SJSA1 (cell line): ENCODE measurements around the gene ECI2. TPM values are rescaled to one million over a fixed set of nuclear protein-coding genes. Genes with fewer than 3 reads are reported as not detected.
"Not testable (repeated sequence)": the region's sequence is repeated elsewhere in the genome, so short reads cannot be mapped to it uniquely, and the experiment has no call there.

Experiments used
- DNase-seq, 2 experiments: peaks; one replicate each; pipeline ENCODE4 v3.0.0-alpha.2; 2015 to 2020; ENCODE audit warnings: low spot score in 2 of 2, low read depth in 1 of 2
- H3K27ac ChIP-seq: fragments of 250-450 bp; sonication (Bioruptor Pico); 2 replicates; pipeline ENCODE4 v1.5.1; 2020; ENCODE audit warnings: mild to moderate bottlenecking, moderate library complexity
- H3K27me3 ChIP-seq: fragments of 250-450 bp; sonication (Bioruptor Pico); replicated peaks from 2 replicates; pipeline ENCODE4 v1.5.1; 2020; ENCODE audit warnings: mild to moderate bottlenecking, moderate library complexity
- H3K36me3 ChIP-seq: fragments of 250-450 bp; sonication (Bioruptor Pico); 2 replicates; pipeline ENCODE4 v1.5.1; 2020; ENCODE audit warnings: mild to moderate bottlenecking
- H3K4me1 ChIP-seq: fragments of 250-450 bp; sonication (Bioruptor Pico); replicated peaks from 2 replicates; pipeline ENCODE4 v1.6.1; 2021; ENCODE audit warnings: mild to moderate bottlenecking
- H3K4me3 ChIP-seq: fragments of 250-450 bp; sonication (Bioruptor Pico); 2 replicates; pipeline ENCODE4 v1.5.1; 2020; ENCODE audit warnings: mild to moderate bottlenecking
- H3K9me3 ChIP-seq: fragments of 250-450 bp; sonication (Bioruptor Pico); replicated peaks from 2 replicates; pipeline ENCODE4 v1.5.1; 2020; ENCODE audit warnings: mild to moderate bottlenecking
- total RNA-seq: library from RNA; depleted of rRNA; stranded (reverse); fragments of >200 nt; shearing (Covaris generic); gene quantifications from 2 replicates; pipeline ENCODE4 v1.2.3, GENCODE V29; 2014

Gene ECI2
- total RNA-seq, 1 experiment from 2014 or later, result 91.6 TPM

DNA sequence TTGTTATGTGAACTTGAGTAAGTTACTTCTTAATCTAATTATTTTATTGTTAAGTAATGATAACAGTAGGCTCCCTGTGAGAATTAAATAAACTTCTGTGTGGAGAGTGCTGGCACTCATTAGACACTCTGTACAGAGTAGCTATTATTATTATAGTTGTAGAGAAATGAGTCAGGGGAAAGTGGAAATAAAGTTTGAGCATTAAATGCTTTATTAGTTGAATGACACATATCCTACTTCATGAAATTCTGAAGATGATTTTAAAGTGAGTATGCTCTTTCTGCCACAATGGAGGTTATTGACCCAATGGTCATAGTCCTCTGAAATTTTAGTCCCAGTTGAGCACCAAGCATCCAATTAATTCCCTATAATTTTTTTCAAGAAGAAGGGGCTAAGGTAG, 5.9 kb downstream of the ECI2 start:
- peaks cover 38% of the 10 kb centered on the region for H3K4me1 ChIP-seq
- DNase-seq, result no peak

GRCh38 chr6:4128748-4129147, 6.6 kb downstream of the ECI2 start:
- Histone ChIP-seq H3K4me1 (peaks cover 31% of the 10 kb centered on the region), H3K4me3 (no peak overlapping the region), H3K36me3 (peaks cover 72% of the 10 kb centered on the region), H3K9me3 (no peaks in the 10 kb centered on the region), H3K27me3 (no peaks in the 10 kb centered on the region), H3K27ac (no peak overlapping the region)
- DNase-seq, result no peak

More for the DNA sequence above, 5.9 kb downstream of the ECI2 start:
- Histone ChIP-seq H3K36me3 (peaks cover 65% of the 10 kb centered on the region), H3K27ac (no peak overlapping the region), H3K27me3 (no peaks in the 10 kb centered on the region), H3K4me3 (no peak overlapping the region), H3K9me3 (no peaks in the 10 kb centered on the region)

DNA sequence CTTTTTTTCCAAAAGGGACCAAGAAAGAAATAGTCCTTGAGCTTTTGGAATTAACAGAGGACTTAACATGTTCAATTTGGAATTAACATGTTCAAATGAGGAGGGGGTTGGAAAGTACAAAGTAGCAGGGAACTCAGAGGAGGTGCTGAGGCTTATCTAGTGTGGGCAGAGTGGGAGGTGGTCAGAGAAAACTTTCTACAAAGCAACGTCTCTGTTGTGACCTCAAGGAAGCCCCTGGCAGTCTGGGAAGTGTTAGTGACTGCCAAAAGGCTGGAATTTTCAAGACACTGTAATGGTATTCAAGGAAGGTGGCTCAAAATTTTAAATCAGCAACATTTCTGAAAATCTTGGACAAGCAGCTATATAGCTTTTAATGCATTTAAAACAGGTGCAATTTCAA, 7.3 kb downstream of the ECI2 start:
- DNase-seq, result no peak
- Histone ChIP-seq H3K36me3 (peaks cover 74% of the 10 kb centered on the region), H3K27ac (no peak overlapping the region)

DNA sequence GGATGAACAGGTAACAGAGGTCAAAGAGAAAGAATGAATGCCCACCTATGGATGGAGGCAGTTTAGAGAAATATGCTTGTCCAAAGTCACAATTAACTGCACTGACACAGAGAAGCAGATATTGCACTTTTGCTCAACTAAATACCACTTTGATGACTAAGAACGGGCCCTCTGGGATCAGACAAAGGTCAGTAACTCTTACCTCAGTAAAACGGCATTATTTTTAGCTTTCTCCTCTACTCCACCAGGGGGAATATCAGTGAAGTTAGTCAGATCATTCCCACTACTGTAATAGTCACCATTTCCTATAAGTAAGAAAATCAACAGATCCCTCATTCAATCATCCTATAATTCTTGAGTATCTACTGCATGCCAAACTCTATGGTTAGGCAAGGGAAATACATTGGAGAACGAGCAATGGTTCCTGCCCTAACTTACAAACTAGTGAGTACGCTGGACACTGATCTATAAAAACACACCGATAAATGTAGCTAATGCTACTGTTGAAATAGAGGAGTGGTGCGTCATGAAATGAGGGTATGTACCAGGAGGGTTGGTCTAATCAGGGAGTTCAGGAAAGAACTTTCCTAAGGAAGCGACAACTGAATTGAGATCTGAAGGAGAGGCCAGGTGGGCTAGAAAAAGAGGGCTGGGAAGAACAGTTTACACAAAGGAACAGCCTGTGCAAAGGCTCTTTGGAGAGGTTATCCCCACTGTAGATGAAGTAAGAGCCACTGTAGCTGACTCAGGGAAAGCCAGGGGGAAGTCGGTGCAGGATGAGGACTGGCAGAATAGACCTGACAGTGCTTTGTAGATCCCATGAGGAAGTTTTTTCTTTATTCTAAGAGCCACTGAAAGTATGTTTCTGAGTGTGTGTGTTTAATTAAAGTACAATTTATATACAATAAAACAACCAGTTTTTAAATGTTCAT, 9.2 kb downstream of the ECI2 start:
- H3K36me3 ChIP-seq, result peaks cover 74% of the 10 kb centered on the region
- H3K27ac ChIP-seq, result peak overlapping the region; percentile 68
- DNase-seq, result peak; percentile 66 to 78

More for the DNA sequence above, 7.3 kb downstream of the ECI2 start:
- Histone ChIP-seq H3K27me3 (no peaks in the 10 kb centered on the region), H3K4me1 (peaks cover 29% of the 10 kb centered on the region), H3K4me3 (no peak overlapping the region), H3K9me3 (no peaks in the 10 kb centered on the region)

DNA sequence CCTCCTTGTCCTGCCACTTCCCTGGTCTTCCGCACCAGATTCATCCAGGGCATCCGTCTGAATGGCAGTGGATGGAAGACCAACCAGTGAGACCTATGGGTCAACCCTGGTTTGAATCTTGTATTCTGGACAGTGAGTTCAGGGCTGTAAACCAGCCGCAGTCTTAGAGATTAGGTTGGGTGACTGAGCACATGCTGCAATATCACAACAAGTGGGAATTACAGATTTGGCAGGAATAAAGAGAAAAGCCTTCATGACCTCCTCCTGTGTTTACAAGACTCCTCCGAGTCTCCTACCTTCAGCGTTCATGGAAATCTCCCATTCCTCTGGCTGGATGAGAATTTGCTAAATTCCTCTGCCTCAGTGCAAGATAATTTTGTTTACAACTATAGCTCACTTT, 9.9 kb downstream of the ECI2 start:
- Histone ChIP-seq H3K36me3 (peaks cover 73% of the 10 kb centered on the region), H3K4me3 (no peak overlapping the region), H3K9me3 (no peaks in the 10 kb centered on the region), H3K27me3 (no peaks in the 10 kb centered on the region), H3K4me1 (peaks cover 29% of the 10 kb centered on the region), H3K27ac (peak overlapping the region; percentile 68)
- DNase-seq, result no peak

More for the DNA sequence above, 9.2 kb downstream of the ECI2 start:
- no peaks in the 10 kb centered on the region for H3K27me3 ChIP-seq
- H3K4me1 ChIP-seq, result peaks cover 29% of the 10 kb centered on the region
- H3K4me3 ChIP-seq, result no peak overlapping the region
- H3K9me3 ChIP-seq, result no peaks in the 10 kb centered on the region

GRCh38 chr6:4124351-4124750, 11.0 kb downstream of the ECI2 start:
- Histone ChIP-seq H3K27ac (no peak overlapping the region), H3K4me1 (peaks cover 24% of the 10 kb centered on the region), H3K36me3 (peaks cover 67% of the 10 kb centered on the region), H3K4me3 (no peak overlapping the region), H3K27me3 (no peaks in the 10 kb centered on the region), H3K9me3 (no peaks in the 10 kb centered on the region)
- no peak for DNase-seq

GRCh38 chr6:4115741-4116140, 19.6 kb downstream of the ECI2 start:
- peaks cover 45% of the 10 kb centered on the region for H3K36me3 ChIP-seq
- H3K27me3 ChIP-seq, result no peaks in the 10 kb centered on the region
- H3K9me3 ChIP-seq, result no peaks in the 10 kb centered on the region
- no peak overlapping the region for H3K27ac ChIP-seq
- H3K4me1 ChIP-seq, result no peaks in the 10 kb centered on the region
- DNase-seq, result no peak
- H3K4me3 ChIP-seq, result no peak overlapping the region

- peaks cover 37% of the 10 kb centered on the region for H3K36me3 ChIP-seq
- no peak for DNase-seq
- no peaks in the 10 kb centered on the region for H3K9me3 ChIP-seq
- H3K4me3 ChIP-seq, result no peak overlapping the region
- H3K4me1 ChIP-seq, result no peaks in the 10 kb centered on the region; the same call in 1 of the 2 replicates
- no peaks in the 10 kb centered on the region for H3K27me3 ChIP-seq
- no peak overlapping the region for H3K27ac ChIP-seq
These were observed 21.3 kb downstream of the ECI2 start for GRCh38 chr6:4114123-4114522.

DNA sequence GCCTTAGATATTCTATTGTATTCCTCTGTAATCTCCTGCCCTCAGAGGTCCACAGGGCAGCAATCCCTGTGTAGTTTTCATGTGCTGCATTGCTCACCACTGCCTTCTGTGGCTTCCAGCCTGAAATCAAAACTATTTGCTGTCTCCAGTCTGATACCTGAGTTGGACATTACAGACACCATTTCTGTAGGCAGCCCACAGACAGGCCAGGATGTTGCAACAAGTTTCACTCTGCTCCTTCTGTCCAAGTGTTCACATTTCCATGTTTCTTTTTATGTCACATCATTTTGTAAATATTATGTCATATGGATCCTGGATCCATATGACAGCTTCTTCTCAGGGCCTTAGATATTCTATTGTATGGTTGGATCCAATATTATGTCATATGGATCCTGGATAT, 21.7 kb downstream of the ECI2 start:
- H3K27me3 ChIP-seq, result no peaks in the 10 kb centered on the region
- H3K4me1 ChIP-seq, result no peaks in the 10 kb centered on the region; the same call in 1 of the 2 replicates
- H3K9me3 ChIP-seq, result no peaks in the 10 kb centered on the region
- H3K36me3 ChIP-seq, result peaks cover 34% of the 10 kb centered on the region
- H3K27ac ChIP-seq, result no peak overlapping the region
- no peak for DNase-seq
- no peak overlapping the region for H3K4me3 ChIP-seq

GRCh38 chr6:4112366-4112765, 23.0 kb downstream of the ECI2 start:
- H3K9me3 ChIP-seq, result no peaks in the 10 kb centered on the region

GRCh38 chr6:4109363-4109815, 26.0 kb downstream of the ECI2 start:
- not testable (repeated sequence) for H3K4me1 ChIP-seq, H3K27ac ChIP-seq, H3K4me3 ChIP-seq, H3K27me3 ChIP-seq, H3K36me3 ChIP-seq, H3K9me3 ChIP-seq
- DNase-seq, result peak in 1 of 2 experiments; percentile 28

More at GRCh38 chr6:4112366-4112765, 23.0 kb downstream of the ECI2 start:
- Histone ChIP-seq H3K27me3 (no peaks in the 10 kb centered on the region), H3K36me3 (peaks cover 24% of the 10 kb centered on the region), H3K27ac (no peak overlapping the region), H3K4me1 (no peaks in the 10 kb centered on the region; the same call in 1 of the 2 replicates), H3K4me3 (no peak overlapping the region)
- DNase-seq, result no peak

DNA sequence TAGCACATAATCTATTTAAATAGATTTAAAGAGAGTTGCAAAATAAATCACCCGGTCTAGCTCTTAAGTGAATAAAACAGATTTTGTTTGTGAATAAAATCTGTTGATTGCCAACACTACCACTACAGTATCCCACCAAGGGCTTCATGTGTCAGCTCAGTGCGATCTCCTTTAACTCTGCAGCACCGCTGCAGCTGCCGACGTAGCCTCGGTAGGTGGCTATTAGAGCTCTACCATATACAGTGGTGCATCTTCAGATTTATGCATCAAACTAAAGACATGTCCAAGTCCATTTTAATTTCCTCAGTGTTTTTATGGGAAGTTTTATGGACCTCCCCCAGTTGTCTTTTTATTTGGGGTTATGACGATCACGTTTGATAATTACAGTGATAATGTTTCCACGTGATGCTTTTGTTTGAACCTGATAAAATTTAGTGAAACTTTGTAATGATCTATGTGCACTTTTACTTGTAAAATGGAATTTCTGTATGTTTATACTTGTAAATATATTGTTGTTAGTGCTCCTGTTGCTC, 26.7 kb downstream of the ECI2 start:
- H3K27me3 ChIP-seq, result no peaks in the 10 kb centered on the region
- no peak for DNase-seq

DNA sequence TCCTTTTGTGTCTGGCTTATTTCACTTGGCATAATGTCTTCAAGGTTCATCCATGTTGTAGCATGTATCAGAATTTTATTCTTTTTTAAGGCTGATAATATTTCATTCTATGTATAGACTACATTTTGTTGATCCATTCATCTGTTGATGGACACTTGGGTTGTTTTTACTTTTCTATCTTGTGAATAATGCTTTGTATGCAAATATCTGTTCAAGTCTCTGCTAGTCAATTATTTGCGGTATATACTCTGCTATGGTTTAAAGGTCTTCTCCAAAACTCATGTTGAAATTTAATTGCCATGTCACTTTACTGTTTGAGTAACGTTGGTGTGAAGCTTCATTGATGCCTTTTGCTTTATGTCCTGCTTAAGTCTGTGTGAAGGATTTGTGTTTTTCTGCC, 27.5 kb downstream of the ECI2 start:
- no peak for DNase-seq
- no peaks in the 10 kb centered on the region for H3K27me3 ChIP-seq
- no peaks in the 10 kb centered on the region; the same call in 1 of the 2 replicates for H3K4me1 ChIP-seq
- no peaks in the 10 kb centered on the region for H3K9me3 ChIP-seq
- H3K4me3 ChIP-seq, result no peak overlapping the region
- no peaks in the 10 kb centered on the region for H3K36me3 ChIP-seq
- no peak overlapping the region for H3K27ac ChIP-seq

More for the DNA sequence above, 26.7 kb downstream of the ECI2 start:
- H3K36me3 ChIP-seq, result no peaks in the 10 kb centered on the region
- no peaks in the 10 kb centered on the region; the same call in 1 of the 2 replicates for H3K4me1 ChIP-seq
- H3K27ac ChIP-seq, result no peak overlapping the region
- no peak overlapping the region for H3K4me3 ChIP-seq
- no peaks in the 10 kb centered on the region for H3K9me3 ChIP-seq

- no peaks in the 10 kb centered on the region for H3K9me3 ChIP-seq
- no peaks in the 10 kb centered on the region for H3K27me3 ChIP-seq
- H3K4me1 ChIP-seq, result no peaks in the 10 kb centered on the region; the same call in 1 of the 2 replicates
- H3K27ac ChIP-seq, result no peak overlapping the region
- no peaks in the 10 kb centered on the region for H3K36me3 ChIP-seq
- DNase-seq, result no peak
- no peak overlapping the region for H3K4me3 ChIP-seq
These were observed 29.3 kb downstream of the ECI2 start for GRCh38 chr6:4105980-4106536.
